RPMI7951 (cell line): ENCODE data around the gene KLC3. TPM values are rescaled to one million over a fixed set of nuclear protein-coding genes. Genes with fewer than 3 reads are reported as not detected.
A peak's percentile ranks its signal among the peaks of the same experiment; 100 is the strongest.
"Not testable (repeated sequence)": the region's sequence is repeated elsewhere in the genome, so short reads cannot be mapped to it uniquely, and the experiment has no call there.

ENCODE experiments used
- DNase-seq: peaks from one replicate; pipeline ENCODE4 v3.0.0-alpha.2; 2012; ENCODE audit warnings: low read depth
- total RNA-seq: library from RNA; depleted of rRNA; stranded (reverse); fragments of >200 nt; shearing (Covaris generic); gene quantifications from 2 replicates; pipeline ENCODE4 v1.2.3, GENCODE V29; 2014; rRNA removed

The KLC3 gene
- 0.36 and 1.2 TPM in 2 replicates for total RNA-seq

DNA sequence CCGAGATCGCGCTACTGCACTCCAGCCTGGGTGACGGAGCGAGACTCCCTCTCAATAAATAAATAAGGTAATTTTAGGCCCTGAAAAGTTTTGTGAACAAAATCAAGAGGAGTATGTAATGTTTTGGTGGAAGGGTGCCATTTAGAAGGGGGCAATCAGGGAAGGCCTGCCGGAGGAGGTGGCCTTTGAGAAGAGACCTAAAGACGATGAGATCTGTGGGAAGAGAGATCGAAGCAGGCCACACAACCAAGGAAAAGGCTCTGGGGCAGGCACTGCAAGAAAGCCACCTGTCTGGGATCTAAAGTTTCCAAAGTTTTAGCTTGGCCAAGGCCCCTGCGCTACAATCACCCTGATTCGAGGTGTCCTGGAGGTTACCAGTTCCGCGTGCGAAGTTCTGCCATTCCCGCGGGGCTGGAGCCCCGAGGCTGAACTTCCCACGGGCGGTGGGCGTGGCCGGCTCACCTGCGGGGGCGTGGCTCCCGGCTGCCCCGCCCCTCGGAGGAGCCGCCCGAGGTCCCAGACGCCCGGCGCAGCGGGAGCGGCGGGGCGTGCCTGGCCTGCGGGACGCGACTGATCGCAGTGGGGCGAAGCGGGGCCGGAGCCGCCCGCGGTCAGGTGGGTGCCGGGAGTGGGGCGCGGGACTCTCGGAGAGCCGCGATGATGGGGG, at the start of gene KLC3:
TSS of gene KLC3 (plus strand) at position 519 of the 667 bp plus-strand sequence. CDS start 4,792 bp downstream, outside the sequence.
- DNase-seq: no peak

GRCh38 chr19:45291834-45292233, 48.7 kb upstream of the KLC3 start:
- no peak for DNase-seq

DNA sequence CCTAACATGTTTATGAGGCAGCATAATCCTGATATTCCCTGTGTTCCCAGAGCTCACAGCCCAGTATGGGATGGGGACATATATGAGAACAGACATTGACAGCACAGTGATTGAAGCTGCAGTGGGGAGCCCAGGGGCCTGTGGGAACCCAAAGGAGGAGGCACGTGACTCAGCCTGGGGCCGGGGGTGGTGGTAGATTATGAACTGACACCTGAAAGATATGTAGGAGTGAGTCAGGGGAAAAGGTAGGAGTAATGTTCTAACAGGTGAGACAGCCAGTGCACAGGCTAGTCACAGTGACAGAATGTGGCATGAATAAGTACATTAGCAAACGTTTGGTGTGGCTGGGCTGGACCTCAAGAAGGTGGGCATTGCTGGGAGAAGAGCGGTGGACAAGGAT, 46.9 kb upstream of the KLC3 start:
- DNase-seq: no peak

GRCh38 chr19:45294291-45295029, 46.1 kb upstream of the KLC3 start:
- no peak for DNase-seq

- DNase-seq: no peak
Measured at GRCh38 chr19:45295873-45296272, 44.7 kb upstream of the KLC3 start.

- no peak for DNase-seq
Measured at GRCh38 chr19:45296355-45296754, 44.2 kb upstream of the KLC3 start.

DNA sequence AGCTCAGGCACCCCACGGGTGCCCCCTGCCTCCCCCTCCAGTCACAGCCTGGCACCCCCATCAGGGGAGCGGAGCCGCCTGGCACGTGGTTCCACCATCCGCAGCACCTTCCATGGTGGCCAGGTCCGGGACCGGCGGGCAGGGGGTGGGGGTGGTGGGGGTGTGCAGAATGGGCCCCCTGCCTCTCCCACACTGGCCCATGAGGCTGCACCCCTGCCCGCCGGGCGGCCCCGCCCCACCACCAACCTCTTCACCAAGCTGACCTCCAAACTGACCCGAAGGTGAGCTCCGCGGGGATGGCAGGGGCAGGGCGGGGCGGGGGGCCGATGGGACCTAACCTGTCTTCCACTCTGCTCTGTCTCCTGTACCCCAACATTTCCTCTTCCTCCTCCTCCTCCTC, 42.9 kb upstream of the KLC3 start:
- DNase-seq: no peak

- DNase-seq: no peak
Measured at GRCh38 chr19:45298264-45298663, 42.3 kb upstream of the KLC3 start.

GRCh38 chr19:45299719-45300118, 40.8 kb upstream of the KLC3 start:
- DNase-seq: no peak

GRCh38 chr19:45302416-45302815, 38.1 kb upstream of the KLC3 start:
- DNase-seq: no peak

DNA sequence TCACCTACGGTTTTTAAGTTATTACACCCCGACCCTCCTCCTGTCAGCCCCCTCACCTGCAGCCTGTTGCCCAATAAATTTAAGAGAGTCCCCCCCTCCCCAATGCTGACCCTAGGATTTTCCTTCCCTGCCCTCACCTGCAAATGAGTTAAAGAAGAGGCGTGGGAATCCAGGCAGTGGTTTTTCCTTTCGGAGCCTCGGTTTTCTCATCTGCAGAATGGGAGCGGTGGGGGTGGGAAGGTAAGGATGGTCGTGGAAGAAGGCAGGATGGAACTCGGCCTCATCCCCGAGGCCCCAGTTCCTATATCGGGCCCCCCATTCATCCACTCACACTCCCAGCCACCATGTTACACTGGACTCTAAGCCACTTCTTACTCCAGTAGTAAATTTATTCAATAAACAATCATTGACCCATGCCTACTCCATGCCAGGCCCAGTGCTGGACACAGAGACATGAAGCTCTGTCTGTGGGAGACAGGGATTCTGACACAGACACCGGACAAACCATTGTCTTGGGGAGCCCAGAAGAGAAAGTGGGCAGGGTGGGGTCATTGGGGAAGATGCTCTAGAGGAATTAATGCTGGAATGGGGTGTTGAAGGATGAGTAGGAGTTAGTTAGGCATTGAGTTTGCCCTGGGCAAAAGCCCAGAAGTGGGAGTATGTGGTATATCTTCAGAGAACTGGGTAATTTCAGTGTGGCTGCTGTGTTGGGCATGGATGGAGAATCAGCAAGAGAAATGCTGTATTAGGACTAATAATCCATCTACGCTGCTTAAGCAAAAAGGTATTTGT, 37.1 kb upstream of the KLC3 start:
- DNase-seq: no peak

- no peak for DNase-seq
Measured at GRCh38 chr19:45304141-45304926, 36.2 kb upstream of the KLC3 start.

DNA sequence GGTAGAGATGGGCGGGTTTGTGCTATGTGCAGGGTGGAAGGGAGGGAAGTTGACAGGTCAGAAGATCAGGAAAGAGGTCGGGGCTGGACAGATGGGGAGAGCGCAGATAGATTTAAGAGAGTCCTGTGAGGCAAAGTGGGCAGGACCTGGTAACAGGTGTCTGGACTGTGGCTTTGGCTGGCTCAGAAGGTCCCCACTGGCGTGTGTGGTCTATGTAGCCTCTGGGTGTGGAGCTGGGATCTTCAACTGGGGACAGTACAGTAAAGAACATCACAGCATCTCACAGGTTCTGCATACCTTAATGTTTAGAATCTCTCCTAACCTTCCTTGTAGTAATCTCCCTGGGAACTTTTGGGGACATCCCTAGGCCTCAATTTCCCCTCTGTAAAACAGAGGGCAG, 35.5 kb upstream of the KLC3 start:
- no peak for DNase-seq

DNA sequence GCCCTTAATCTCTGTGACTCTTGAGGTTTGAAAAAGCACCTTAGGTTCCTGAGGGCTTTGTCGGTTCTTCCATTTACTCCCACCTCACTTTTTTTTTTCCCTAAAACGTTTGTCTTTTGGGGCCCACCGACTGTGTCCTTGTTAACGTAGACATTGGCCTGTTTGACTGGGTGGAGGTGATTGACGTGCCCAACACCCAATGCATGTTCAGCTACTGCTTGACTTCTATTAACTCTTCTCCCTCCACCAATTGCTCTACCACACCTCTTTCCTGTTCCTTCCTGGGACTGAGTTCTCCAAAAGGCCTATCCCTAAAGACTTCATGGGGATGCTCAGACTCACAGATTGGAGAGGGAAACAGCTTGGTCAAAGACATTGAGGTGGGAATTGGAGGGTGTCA, 35.1 kb upstream of the KLC3 start:
- DNase-seq: peak; percentile 24

- DNase-seq: peak; percentile 18
Measured at GRCh38 chr19:45306040-45306439, 34.5 kb upstream of the KLC3 start.

DNA sequence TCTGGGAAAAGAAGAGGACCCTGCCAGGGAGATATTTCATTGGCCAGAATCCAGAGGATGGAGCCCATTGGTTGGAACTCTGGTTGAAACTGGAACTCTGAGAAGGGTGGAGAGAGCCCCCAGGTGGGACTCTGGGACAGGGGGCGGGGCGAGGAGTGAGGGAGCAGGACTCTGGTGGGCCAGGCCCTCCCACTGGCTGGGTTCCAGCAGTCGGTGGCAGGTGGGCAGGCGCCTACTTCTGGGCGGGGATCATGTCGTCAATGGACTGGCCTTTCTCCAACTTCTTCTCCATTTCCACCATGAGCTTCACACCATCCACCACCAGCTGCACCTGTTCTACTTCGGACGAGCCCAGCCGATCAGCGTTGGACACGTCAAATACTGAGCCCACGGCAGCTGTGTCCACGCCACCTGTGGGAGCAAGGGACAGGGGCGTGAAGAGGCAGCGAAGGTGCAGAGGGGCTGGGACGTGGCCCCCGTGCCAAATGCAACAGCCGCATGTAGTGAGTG, 34.0 kb upstream of the KLC3 start:
- no peak for DNase-seq

DNA sequence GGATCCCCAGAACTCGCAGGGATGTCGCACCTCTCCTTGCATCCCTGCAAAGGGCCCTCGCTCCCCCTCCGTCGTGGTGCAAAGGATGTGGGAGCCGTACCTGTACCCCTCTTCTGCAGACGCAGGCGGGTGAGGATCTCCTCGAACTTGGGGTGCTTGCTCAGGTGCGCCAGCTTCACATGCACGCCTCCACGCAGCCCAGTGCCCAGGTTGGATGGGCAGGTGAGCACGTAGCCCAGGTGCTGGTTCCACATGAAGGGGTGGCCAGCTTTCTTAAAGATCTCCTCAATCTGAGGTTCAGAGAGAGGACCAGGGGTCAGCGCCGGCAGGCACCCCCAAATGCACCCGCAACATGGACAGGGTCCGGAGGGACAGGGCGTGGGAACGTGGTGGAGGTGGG, 33.2 kb upstream of the KLC3 start:
- no peak for DNase-seq

DNA sequence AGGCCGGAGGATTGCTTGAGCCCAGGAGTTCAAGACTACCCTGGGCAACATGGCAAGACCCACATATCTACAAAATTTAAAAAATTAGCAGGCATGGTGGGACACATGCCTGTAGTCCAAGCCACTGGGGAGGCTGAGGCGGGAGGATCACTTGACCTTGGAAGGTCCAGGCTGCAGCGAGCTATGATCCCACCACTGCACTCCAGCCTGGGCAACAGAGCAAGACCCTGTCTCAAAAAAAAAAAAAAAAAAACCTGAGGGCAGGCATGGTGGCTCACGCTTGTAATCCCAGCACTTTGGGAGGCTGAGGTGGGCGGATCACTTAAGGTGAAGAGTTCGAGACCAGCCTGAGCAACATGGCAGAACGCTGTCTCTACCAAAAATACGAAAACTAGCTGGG, 31.2 kb upstream of the KLC3 start:
- not testable (repeated sequence) for DNase-seq

DNA sequence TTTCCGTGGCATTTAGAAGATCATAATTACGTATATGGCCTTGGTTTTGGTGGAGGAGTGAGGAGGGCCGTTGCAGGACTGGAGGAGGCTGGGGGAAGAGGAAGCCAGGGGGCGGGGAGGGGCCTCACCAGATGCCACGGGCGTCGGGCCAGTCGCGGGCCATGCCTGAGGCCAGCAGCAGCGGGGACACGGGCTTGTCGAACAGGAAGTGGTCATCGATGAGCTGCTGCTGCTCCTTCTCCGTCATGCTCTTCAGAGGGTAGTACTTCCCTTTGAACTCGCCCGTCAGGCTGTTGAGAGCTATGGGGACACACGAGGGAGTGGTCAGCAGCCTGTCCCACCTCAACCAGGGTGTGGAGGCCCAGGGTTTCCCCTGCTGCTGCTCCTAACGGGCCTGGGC, 28.9 kb upstream of the KLC3 start:
- peak; percentile 61 for DNase-seq

DNA sequence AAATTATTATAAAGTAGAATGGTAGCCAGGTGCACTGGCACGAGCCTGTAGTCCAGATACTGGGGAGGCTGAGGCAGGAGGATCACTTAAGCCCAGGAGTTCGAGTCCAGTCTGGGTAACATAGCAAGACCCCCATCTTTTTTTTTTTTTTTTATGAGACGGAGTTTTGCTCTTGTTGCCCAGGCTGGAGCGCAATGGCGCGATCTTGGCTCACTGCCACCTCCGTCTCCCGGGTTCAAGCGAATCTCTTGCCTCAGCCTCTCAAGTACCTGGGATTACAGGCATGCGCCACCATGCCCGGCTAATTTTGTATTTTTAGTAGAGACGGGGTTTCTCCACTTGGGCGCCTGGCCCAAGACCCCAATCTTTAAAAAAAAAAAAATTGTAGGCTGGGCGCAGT, 28.3 kb upstream of the KLC3 start:
- DNase-seq: not testable (repeated sequence)

GRCh38 chr19:45314708-45315245, 25.8 kb upstream of the KLC3 start:
- DNase-seq: no peak
